ENCODE data around the gene CDC14A.
"Not testable (repeated sequence)": the region's sequence is repeated elsewhere in the genome, so short reads cannot be mapped to it uniquely, and the experiment has no call there.

Gene CDC14A

GRCh38 chr1:100363831-100364230 lies 11.5 kb downstream of the CDC14A start:
- DNase-seq, result no peak

- no peak for DNase-seq
Measured at GRCh38 chr1:100364697-100365096, 12.4 kb downstream of the CDC14A start.

GRCh38 chr1:100366209-100366525 lies 13.9 kb downstream of the CDC14A start:
- no peak for DNase-seq

GRCh38 chr1:100369339-100369738 lies 17.0 kb downstream of the CDC14A start:
- DNase-seq, result not testable (repeated sequence)

- DNase-seq, result not testable (repeated sequence)
Measured at GRCh38 chr1:100373953-100374352, 21.6 kb downstream of the CDC14A start.

- DNase-seq, result not testable (repeated sequence)
Measured at GRCh38 chr1:100376890-100377289, 24.6 kb downstream of the CDC14A start.

GRCh38 chr1:100377590-100378361 lies 25.5 kb downstream of the CDC14A start:
- no peak for DNase-seq

GRCh38 chr1:100378956-100379355 lies 26.6 kb downstream of the CDC14A start:
- DNase-seq, result no peak

GRCh38 chr1:100380635-100381034 lies 28.3 kb downstream of the CDC14A start:
- DNase-seq, result no peak

GRCh38 chr1:100382657-100383056 lies 30.4 kb downstream of the CDC14A start:
- no peak for DNase-seq

GRCh38 chr1:100383743-100384405 lies 31.6 kb downstream of the CDC14A start:
- DNase-seq, result no peak

- DNase-seq, result no peak
Measured at GRCh38 chr1:100387209-100387608, 34.9 kb downstream of the CDC14A start.

- no peak for DNase-seq
Measured at GRCh38 chr1:100387657-100388350, 35.5 kb downstream of the CDC14A start.

GRCh38 chr1:100390531-100390930 lies 38.2 kb downstream of the CDC14A start:
- no peak for DNase-seq

GRCh38 chr1:100391675-100392074 lies 39.4 kb downstream of the CDC14A start:
- no peak for DNase-seq

GRCh38 chr1:100392756-100393155 lies 40.5 kb downstream of the CDC14A start:
- peak; percentile 11 for DNase-seq

- no peak for DNase-seq
Measured at GRCh38 chr1:100394285-100394684, 42.0 kb downstream of the CDC14A start.

GRCh38 chr1:100395913-100396312 lies 43.6 kb downstream of the CDC14A start:
- no peak for DNase-seq

GRCh38 chr1:100396651-100397050 lies 44.3 kb downstream of the CDC14A start:
- DNase-seq, result peak; percentile 33

GRCh38 chr1:100397681-100398080 lies 45.4 kb downstream of the CDC14A start:
- DNase-seq, result no peak

- no peak for DNase-seq
Measured at GRCh38 chr1:100398648-100399047, 46.3 kb downstream of the CDC14A start.

GRCh38 chr1:100400404-100400803 lies 48.1 kb downstream of the CDC14A start:
- peak; percentile 66 for DNase-seq

- peak; percentile 28 for DNase-seq
Measured at GRCh38 chr1:100404821-100405220, 52.5 kb downstream of the CDC14A start.

GRCh38 chr1:100405902-100406301 lies 53.6 kb downstream of the CDC14A start:
- not testable (repeated sequence) for DNase-seq

Data from inflammatory macrophage treated with lipopolysaccharide for 4 hours (primary cell).